Gastrocnemius medialis (tissue), 4 donors: ENCODE results near the gene PLN.

ENCODE experiments used
- POLR2A ChIP-seq, 2 donors: fragments of 450-650 bp; IDR thresholded peaks; one replicate each; pipeline ENCODE4 v1.6.1; 2017; ENCODE audit warnings: antibody characterized with exemption in 2 of 2, mild to moderate bottlenecking in 2 of 2, moderate library complexity in 2 of 2
- TF ChIP-seq, protein P1 (sequence below), 5 experiments: fragments of 450-650 bp in 3 of 5; fragments of 200-600 bp in 2 of 5; sonication (generic) in 2 of 5; IDR thresholded peaks in 4 of 5; conservative IDR thresholded peaks in 1 of 5; 1 replicate in 4 of 5; 2 replicates in 1 of 5; pipeline ENCODE4 v1.5.1; 2016 to 2019; ENCODE audit warnings: antibody characterized with exemption in 5 of 5, mild to moderate bottlenecking in 3 of 5, moderate library complexity in 3 of 5

GRCh38 chr6:118500130-118501015 lies 47.7 kb upstream of the PLN start:
- TF ChIP-seq, protein P1, sequence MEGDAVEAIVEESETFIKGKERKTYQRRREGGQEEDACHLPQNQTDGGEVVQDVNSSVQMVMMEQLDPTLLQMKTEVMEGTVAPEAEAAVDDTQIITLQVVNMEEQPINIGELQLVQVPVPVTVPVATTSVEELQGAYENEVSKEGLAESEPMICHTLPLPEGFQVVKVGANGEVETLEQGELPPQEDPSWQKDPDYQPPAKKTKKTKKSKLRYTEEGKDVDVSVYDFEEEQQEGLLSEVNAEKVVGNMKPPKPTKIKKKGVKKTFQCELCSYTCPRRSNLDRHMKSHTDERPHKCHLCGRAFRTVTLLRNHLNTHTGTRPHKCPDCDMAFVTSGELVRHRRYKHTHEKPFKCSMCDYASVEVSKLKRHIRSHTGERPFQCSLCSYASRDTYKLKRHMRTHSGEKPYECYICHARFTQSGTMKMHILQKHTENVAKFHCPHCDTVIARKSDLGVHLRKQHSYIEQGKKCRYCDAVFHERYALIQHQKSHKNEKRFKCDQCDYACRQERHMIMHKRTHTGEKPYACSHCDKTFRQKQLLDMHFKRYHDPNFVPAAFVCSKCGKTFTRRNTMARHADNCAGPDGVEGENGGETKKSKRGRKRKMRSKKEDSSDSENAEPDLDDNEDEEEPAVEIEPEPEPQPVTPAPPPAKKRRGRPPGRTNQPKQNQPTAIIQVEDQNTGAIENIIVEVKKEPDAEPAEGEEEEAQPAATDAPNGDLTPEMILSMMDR (IDR thresholded peaks at IDR 0.05 in 4 of 5, conservative IDR thresholded peaks at IDR 0.05 in 1 of 5): no peak
- no peak for TF ChIP-seq POLR2A (IDR thresholded peaks at IDR 0.05)
